Neural progenitor cell (in vitro differentiated cells): Measurements from ENCODE around the gene SCG2. TPM values are rescaled to one million over a fixed set of nuclear protein-coding genes. Genes with fewer than 3 reads are reported as not detected.

ENCODE experiments used
- DNase-seq: peaks from one replicate; pipeline ENCODE4 v3.0.0-alpha.2; 2016; ENCODE audit warnings: low spot score
- H2AFZ ChIP-seq: fragments of 200-600 bp; sonication (generic); replicated peaks from 2 replicates; pipeline ENCODE4 v1.6.1; 2016; ENCODE audit warnings: antibody characterized with exemption
- H3F3A ChIP-seq: fragments of 200-600 bp; sonication (generic); 2 replicates; pipeline ENCODE4 v1.6.1; 2016; ENCODE audit warnings: antibody characterized with exemption, low read depth
- H3K27ac ChIP-seq: fragments of 200-600 bp; sonication (generic); 2 replicates; pipeline ENCODE4 v1.5.1; 2016; ENCODE audit warnings: mild to moderate bottlenecking
- H3K27me3 ChIP-seq: fragments of 200-600 bp; sonication (generic); 2 replicates; pipeline ENCODE4 v1.6.1; 2016; ENCODE audit warnings: mild to moderate bottlenecking, moderate library complexity
- H3K36me3 ChIP-seq: fragments of 200-600 bp; sonication (generic); 2 replicates; pipeline ENCODE4 v1.5.1; 2016
- H3K4me1 ChIP-seq: fragments of 200-600 bp; sonication (generic); 2 replicates; pipeline ENCODE4 v1.6.1; 2016; ENCODE audit warnings: mixed run types
- H3K4me2 ChIP-seq: fragments of 200-600 bp; sonication (generic); 2 replicates; pipeline ENCODE4 v1.6.1; 2016
- H3K4me3 ChIP-seq: fragments of 200-600 bp; sonication (generic); 2 replicates; pipeline ENCODE4 v1.5.1; 2016
- H3K79me2 ChIP-seq: fragments of 200-600 bp; sonication (generic); 2 replicates; pipeline ENCODE4 v1.6.1; 2016; ENCODE audit warnings: low read depth
- H3K9ac ChIP-seq: fragments of 200-600 bp; sonication (generic); 2 replicates; pipeline ENCODE4 v1.6.1; 2016
- H3K9me3 ChIP-seq: fragments of 200-600 bp; sonication (generic); 2 replicates; pipeline ENCODE4 v1.5.1; 2016; ENCODE audit warnings: low read depth
- H4K20me1 ChIP-seq: fragments of 200-600 bp; sonication (generic); 2 replicates; pipeline ENCODE4 v1.6.1; 2016; ENCODE audit warnings: low read depth
- H3K27ac Mint-ChIP-seq: 3 replicates; pipeline ENCODE4 v1.8.0; 2021; ENCODE audit warnings: mixed read lengths
- H3K27me3 Mint-ChIP-seq: 2 replicates; pipeline ENCODE4 v1.8.0; 2022; ENCODE audit warnings: low read depth, mild to moderate bottlenecking, inconsistent platforms, moderate library complexity, mixed read lengths; ENCODE audit not compliant: insufficient read depth
- H3K36me3 Mint-ChIP-seq: 3 replicates; pipeline ENCODE4 v1.8.0; 2021; ENCODE audit warnings: mixed read lengths
- H3K4me1 Mint-ChIP-seq: 3 replicates; pipeline ENCODE4 v1.8.0; 2021; ENCODE audit warnings: mixed read lengths
- H3K4me3 Mint-ChIP-seq: 3 replicates; pipeline ENCODE4 v1.8.0; 2021; ENCODE audit warnings: mild to moderate bottlenecking, moderate library complexity, mixed read lengths
- H3K9me3 Mint-ChIP-seq: 3 replicates; pipeline ENCODE4 v1.8.0; 2020; ENCODE audit warnings: mixed read lengths
- CTCF ChIP-seq: fragments of 200-600 bp; sonication (generic); IDR thresholded peaks from 2 replicates; pipeline ENCODE4 v1.5.1; 2017; ENCODE audit warnings: antibody characterized with exemption, mild to moderate bottlenecking
- EZH2 ChIP-seq: fragments of 200-600 bp; sonication (generic); IDR thresholded peaks from 2 replicates; pipeline ENCODE4 v1.6.1; 2017; ENCODE audit warnings: antibody characterized with exemption, mild to moderate bottlenecking, moderate library complexity
- EZH2phosphoT487 ChIP-seq: fragments of 200-600 bp; sonication (generic); IDR thresholded peaks from 2 replicates; pipeline ENCODE4 v1.6.1; 2017; ENCODE audit warnings: antibody characterized with exemption
- total RNA-seq: library from RNA; depleted of rRNA; stranded (reverse); fragments of >200 nt; gene quantifications from 2 replicates; pipeline ENCODE4 v1.2.3, GENCODE V29; 2015; ENCODE audit warnings: low replicate concordance

The SCG2 gene
- total RNA-seq, 1 donor from 2014 or later, result 0.04 TPM

- H3K36me3 Mint-ChIP-seq, result no peaks in the 10 kb centered on the region
- no peaks in the 10 kb centered on the region for H3F3A ChIP-seq
- no peak overlapping the region for H3K4me2 ChIP-seq
- peaks cover 3% of the 10 kb centered on the region for H3K9me3 Mint-ChIP-seq
- H3K27ac ChIP-seq, result no peak overlapping the region
- no peak for DNase-seq
- no peak overlapping the region for H3K27ac Mint-ChIP-seq
- peaks cover 4% of the 10 kb centered on the region for H3K4me1 ChIP-seq
- no peak for TF ChIP-seq CTCF
- no peak for TF ChIP-seq EZH2phosphoT487
- TF ChIP-seq EZH2, result no peak
- no peaks in the 10 kb centered on the region for H3K27me3 Mint-ChIP-seq
- no peaks in the 10 kb centered on the region for H3K36me3 ChIP-seq
- no peak overlapping the region for H2AFZ ChIP-seq
- H3K9ac ChIP-seq, result no peak overlapping the region
- H3K4me1 Mint-ChIP-seq, result peaks cover 26% of the 10 kb centered on the region
- no peaks in the 10 kb centered on the region for H4K20me1 ChIP-seq
- no peaks in the 10 kb centered on the region for H3K9me3 ChIP-seq
- no peaks in the 10 kb centered on the region for H3K79me2 ChIP-seq
- H3K4me3 Mint-ChIP-seq, result no peak overlapping the region
- no peaks in the 10 kb centered on the region for H3K27me3 ChIP-seq
- H3K4me3 ChIP-seq, result no peak overlapping the region
These were observed 40.1 kb downstream of the SCG2 start for GRCh38 chr2:223562078-223562477.

- H3K27ac Mint-ChIP-seq, result no peak overlapping the region
- no peak overlapping the region for H3K4me2 ChIP-seq
These were observed 41.3 kb downstream of the SCG2 start for GRCh38 chr2:223560749-223561435.

GRCh38 chr2:223558970-223559369 is 43.2 kb downstream of the SCG2 start:
- H3K4me2 ChIP-seq, result no peak overlapping the region
- H3K4me3 Mint-ChIP-seq, result no peak overlapping the region
- H3K27ac ChIP-seq, result no peak overlapping the region

More at GRCh38 chr2:223560749-223561435, 41.3 kb downstream of the SCG2 start:
- H3K27me3 Mint-ChIP-seq, result no peaks in the 10 kb centered on the region
- H3K9me3 ChIP-seq, result no peaks in the 10 kb centered on the region
- H2AFZ ChIP-seq, result peak overlapping the region; percentile 92
- TF ChIP-seq CTCF, result no peak
- TF ChIP-seq EZH2, result no peak
- TF ChIP-seq EZH2phosphoT487, result no peak
- no peaks in the 10 kb centered on the region for H3K27me3 ChIP-seq
- peak; percentile 18 for DNase-seq
- H3K9ac ChIP-seq, result no peak overlapping the region
- no peak overlapping the region for H3K27ac ChIP-seq
- no peaks in the 10 kb centered on the region for H3F3A ChIP-seq
- H3K36me3 ChIP-seq, result no peaks in the 10 kb centered on the region
- no peak overlapping the region for H3K4me3 Mint-ChIP-seq
- H3K36me3 Mint-ChIP-seq, result peaks cover 2% of the 10 kb centered on the region
- H3K4me1 Mint-ChIP-seq, result peaks cover 26% of the 10 kb centered on the region
- no peak overlapping the region for H3K4me3 ChIP-seq
- peaks cover 4% of the 10 kb centered on the region for H3K4me1 ChIP-seq
- peaks cover 3% of the 10 kb centered on the region for H3K9me3 Mint-ChIP-seq
- no peaks in the 10 kb centered on the region for H4K20me1 ChIP-seq
- H3K79me2 ChIP-seq, result no peaks in the 10 kb centered on the region

More at GRCh38 chr2:223558970-223559369, 43.2 kb downstream of the SCG2 start:
- Histone ChIP-seq H3K4me3 (no peak overlapping the region), H3K27me3 (no peaks in the 10 kb centered on the region), H3K4me1 (peaks cover 4% of the 10 kb centered on the region), H2AFZ (no peak overlapping the region), H3K79me2 (no peaks in the 10 kb centered on the region), H3K9ac (no peak overlapping the region), H4K20me1 (no peaks in the 10 kb centered on the region), H3K36me3 (no peaks in the 10 kb centered on the region), H3F3A (no peaks in the 10 kb centered on the region), H3K9me3 (no peaks in the 10 kb centered on the region)
- H3K9me3 Mint-ChIP-seq, result peaks cover 3% of the 10 kb centered on the region
- no peak for TF ChIP-seq EZH2
- TF ChIP-seq EZH2phosphoT487, result no peak
- TF ChIP-seq CTCF, result no peak
- DNase-seq, result no peak
- no peaks in the 10 kb centered on the region for H3K27me3 Mint-ChIP-seq
- H3K4me1 Mint-ChIP-seq, result peaks cover 19% of the 10 kb centered on the region
- no peak overlapping the region for H3K27ac Mint-ChIP-seq
- H3K36me3 Mint-ChIP-seq, result peaks cover 2% of the 10 kb centered on the region
